ENCODE measurements around the gene FAM53A.

The FAM53A gene

GRCh38 chr4:1596393-1596792 lies 87.7 kb downstream of the FAM53A start:
- TF ChIP-seq TCF12 (IDR thresholded peaks at IDR 0.05; ENCODE audit: low read depth) = no peak
- TF ChIP-seq EP300 (IDR thresholded peaks at IDR 0.05; ENCODE audit: borderline replicate concordance) = no peak
- TF ChIP-seq EGR1 (IDR thresholded peaks at IDR 0.05) = no peak
- no peak for TF ChIP-seq NFIC (IDR thresholded peaks at IDR 0.05)
- TF ChIP-seq ZBTB7A (IDR thresholded peaks at IDR 0.05; ENCODE audit: low read depth) = no peak
- no peak for TF ChIP-seq YY1 (IDR thresholded peaks at IDR 0.05; ENCODE audit: low read depth)
- no peak for TF ChIP-seq CREB1 (IDR thresholded peaks at IDR 0.05; ENCODE audit: low read depth)
- no peak for TF ChIP-seq MAX (IDR thresholded peaks at IDR 0.05)
- TF ChIP-seq CEBPB (IDR thresholded peaks at IDR 0.05) = no peak
- TF ChIP-seq TEAD4 (IDR thresholded peaks at IDR 0.05) = no peak
- no peak for TF ChIP-seq USF1 (IDR thresholded peaks at IDR 0.05)
- no peak for TF ChIP-seq RAD21 (IDR thresholded peaks at IDR 0.05; ENCODE audit: low read depth)
- TF ChIP-seq FOXM1 (IDR thresholded peaks at IDR 0.05; ENCODE audit: borderline replicate concordance, low read depth) = no peak
- TF ChIP-seq TAF1 (IDR thresholded peaks at IDR 0.05; ENCODE audit: low read depth) = no peak
- TF ChIP-seq REST (IDR thresholded peaks at IDR 0.05; ENCODE audit: low read depth) = no peak

GRCh38 chr4:1595789-1596325 lies 88.3 kb downstream of the FAM53A start:
- no peak for TF ChIP-seq USF1 (IDR thresholded peaks at IDR 0.05)
- no peak for TF ChIP-seq MAX (IDR thresholded peaks at IDR 0.05)
- no peak for TF ChIP-seq TAF1 (IDR thresholded peaks at IDR 0.05; ENCODE audit: low read depth)
- no peak for TF ChIP-seq TCF12 (IDR thresholded peaks at IDR 0.05; ENCODE audit: low read depth)
- TF ChIP-seq YY1 (IDR thresholded peaks at IDR 0.05; ENCODE audit: low read depth) = no peak

GRCh38 chr4:1594871-1595788 lies 89.0 kb downstream of the FAM53A start:
- TF ChIP-seq CREB1 (IDR thresholded peaks at IDR 0.05; ENCODE audit: low read depth) = no peak
- no peak for TF ChIP-seq TEAD4 (IDR thresholded peaks at IDR 0.05)
- TF ChIP-seq RAD21 (IDR thresholded peaks at IDR 0.05; ENCODE audit: low read depth) = no peak
- TF ChIP-seq REST (IDR thresholded peaks at IDR 0.05; ENCODE audit: low read depth) = no peak
- TF ChIP-seq CEBPB (IDR thresholded peaks at IDR 0.05) = no peak
- no peak for TF ChIP-seq YY1 (IDR thresholded peaks at IDR 0.05; ENCODE audit: low read depth)

- TF ChIP-seq TAF1 (IDR thresholded peaks at IDR 0.05; ENCODE audit: low read depth) = no peak
- no peak for TF ChIP-seq TCF12 (IDR thresholded peaks at IDR 0.05; ENCODE audit: low read depth)
- no peak for TF ChIP-seq REST (IDR thresholded peaks at IDR 0.05; ENCODE audit: low read depth)
- TF ChIP-seq USF1 (IDR thresholded peaks at IDR 0.05) = no peak
- TF ChIP-seq CREB1 (IDR thresholded peaks at IDR 0.05; ENCODE audit: low read depth) = no peak
- no peak for TF ChIP-seq YY1 (IDR thresholded peaks at IDR 0.05; ENCODE audit: low read depth)
- no peak for TF ChIP-seq EGR1 (IDR thresholded peaks at IDR 0.05)
- TF ChIP-seq RAD21 (IDR thresholded peaks at IDR 0.05; ENCODE audit: low read depth) = no peak
- no peak for TF ChIP-seq EP300 (IDR thresholded peaks at IDR 0.05; ENCODE audit: borderline replicate concordance)
- no peak for TF ChIP-seq CEBPB (IDR thresholded peaks at IDR 0.05)
- no peak for TF ChIP-seq NFIC (IDR thresholded peaks at IDR 0.05)
- TF ChIP-seq TEAD4 (IDR thresholded peaks at IDR 0.05) = no peak
- TF ChIP-seq MAX (IDR thresholded peaks at IDR 0.05) = no peak
- TF ChIP-seq FOXM1 (IDR thresholded peaks at IDR 0.05; ENCODE audit: borderline replicate concordance, low read depth) = no peak
- TF ChIP-seq ZBTB7A (IDR thresholded peaks at IDR 0.05; ENCODE audit: low read depth) = no peak
Observed at GRCh38 chr4:1593881-1594345, 90.2 kb downstream of the FAM53A start.
